Right lobe of liver (tissue), 6 donors: Measurements from ENCODE around the gene RPS3A. TPM values are rescaled to one million over a fixed set of nuclear protein-coding genes. Genes with fewer than 3 reads are reported as not detected.
"Not testable (repeated sequence)": the region's sequence is repeated elsewhere in the genome, so short reads cannot be mapped to it uniquely, and the experiment has no call there.

Experiments
- ATAC-seq, 4 donors: fragments of 200-7000 bp; cut with Tn5 transposase; one replicate each; pipeline ENCODE4 v1.9.1; 2020; ENCODE audit warnings: mild to moderate bottlenecking in 4 of 4, moderate library complexity in 4 of 4
- DNase-seq, 3 donors: peaks; one replicate each; pipeline ENCODE4 v3.0.0-alpha.2; 2020
- H3K27ac ChIP-seq, 3 donors: fragments of 200-600 bp; one replicate each; pipeline ENCODE4 v1.8.0; 2022
- H3K27me3 ChIP-seq, 2 donors: fragments of 200-600 bp; one replicate each; pipeline ENCODE4 v1.8.0; 2022
- H3K36me3 ChIP-seq, 4 donors: fragments of 200-600 bp; sonication (generic) in 1 of 4; one replicate each; pipeline versions ENCODE4 v1.5.1 to v1.8.0; 2017 to 2022; ENCODE audit warnings: control low read depth in 1 of 4
- H3K4me1 ChIP-seq, 4 donors: fragments of 200-600 bp; sonication (generic) in 1 of 4; one replicate each; pipeline versions ENCODE4 v1.5.1 to v1.8.0; 2017 to 2022; ENCODE audit warnings: control low read depth in 1 of 4
- H3K4me3 ChIP-seq, 3 donors: fragments of 200-600 bp; one replicate each; pipeline ENCODE4 v1.8.0; 2022
- H3K9me3 ChIP-seq, 4 donors: fragments of 200-600 bp; sonication (generic) in 1 of 4; one replicate each; pipeline versions ENCODE4 v1.5.1 to v1.8.0; 2017 to 2022; ENCODE audit warnings: control low read depth in 1 of 4
- CTCF ChIP-seq, 4 donors: fragments of 200-600 bp in 3 of 4; fragments of 450-650 bp in 1 of 4; IDR thresholded peaks; one replicate each; pipeline versions ENCODE4 v1.5.1 to v1.8.0; 2016 to 2022; ENCODE audit warnings: antibody characterized with exemption in 4 of 4, mild to moderate bottlenecking in 2 of 4
- POLR2A ChIP-seq: fragments of 450-650 bp; IDR thresholded peaks from one replicate; pipeline ENCODE4 v1.6.1; 2017; ENCODE audit warnings: antibody characterized with exemption, mild to moderate bottlenecking
- WGBS: methylation state at CpG from one replicate; pipeline ENCODE4 v1.1.6; 2018; ENCODE audit warnings: low coverage, low lambda C conversion rate; ENCODE audit not compliant: insufficient coverage; ENCODE audit errors: missing lambda C conversion rate; 5-methylcytosine and 5-hydroxymethylcytosine counted together
- intact Hi-C, 2 donors: fragments of 100-400 bp; cut with DNase I; formaldehyde crosslinking; loops; one replicate each; pipeline versions ENCODE4 v1.11.2 to v1.14.1; 2022
- long read RNA-seq: library from polyadenylated mRNA; unstranded; transcript quantifications from one replicate; pipeline ENCODE4 v2.0.0, GENCODE V29; 2019
- total RNA-seq, 6 experiments: library from RNA; depleted of rRNA in 2 of 6; stranded (reverse); fragments of >200 nt in 2 of 6; fragmentation: NEBNext Ultra II Directional in 3 of 6; extraction: Animal tissue kit (Norgen Biotek cat#: 25700) in 3 of 6; gene quantifications; one replicate each; pipeline versions ENCODE4 v1.1.0 to v1.2.4, GENCODE V29; 2016 to 2023
- donor health status: DM: no; HTN: yes; CAD: no.
- donor health status: DM: no; HTN: no; CAD: no.
- donor health status: DM: no; HTN: no; CAD: no.
- donor health status: DM: no; HTN: yes; CAD: no.
- donor health status: DM: no; HTN: yes; CAD: no.

The RPS3A gene
- total RNA-seq = 100 to 1,000 TPM; 420 to 946 (median 518) TPM
- long read RNA-seq, transcript RPS3A-201 (6 exons, 934 nt) = major isoform, 642 of 669 reads
- long read RNA-seq, partial matches to known transcripts = 16 of 669 reads
- long read RNA-seq, other reads (novel, unspliced or antisense) = 6 of 669 reads

DNA sequence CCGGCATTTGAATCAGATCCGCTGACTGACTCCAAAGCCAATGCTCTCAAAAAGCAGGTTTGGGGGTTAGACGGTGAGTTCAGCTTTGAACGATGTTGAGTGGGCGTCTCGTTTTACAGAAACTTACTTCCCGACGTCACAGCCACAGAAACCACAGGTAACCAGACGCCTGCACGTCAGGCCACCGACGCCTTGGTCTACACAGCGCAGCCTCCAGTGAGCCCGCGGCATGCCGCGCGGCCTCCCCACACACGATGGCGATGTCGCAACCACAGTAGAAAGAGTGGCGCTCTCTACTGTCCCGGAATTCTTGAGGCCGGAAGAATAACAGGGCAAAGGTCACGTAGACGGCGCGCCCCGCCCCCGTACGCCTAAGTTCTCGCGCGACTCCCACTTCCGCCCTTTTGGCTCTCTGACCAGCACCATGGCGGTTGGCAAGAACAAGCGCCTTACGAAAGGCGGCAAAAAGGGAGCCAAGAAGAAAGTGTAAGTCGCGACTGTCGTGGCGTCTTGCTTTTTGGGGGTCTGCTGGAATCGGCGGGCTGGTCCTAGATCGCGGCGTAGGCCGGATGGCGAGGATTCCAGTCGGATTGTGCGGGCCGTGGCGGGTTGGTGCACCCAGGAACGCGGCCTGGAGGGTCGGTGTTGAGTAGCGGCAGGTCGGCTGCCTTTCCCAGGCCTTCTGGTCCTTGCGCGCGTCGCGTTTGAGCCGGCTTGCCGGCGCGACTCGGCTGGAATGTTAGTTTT, at the start of gene RPS3A:
Gene RPS3A (plus strand): TSS at position 400 of the 747 bp plus-strand sequence. CDS start 25 bp downstream, at position 425.
- no peaks in the 10 kb centered on the region for H3K27me3 ChIP-seq
- peak within 1 kb of the TSS; percentile 73 to 87 (median 84) for H3K27ac ChIP-seq
- TF ChIP-seq CTCF (IDR thresholded peaks at IDR 0.05) (peak; percentile 60 to 92 (median 85)), POLR2A (peak; percentile 74)
- H3K36me3 ChIP-seq = peaks cover 9 to 36% (median 20%) of the 10 kb centered on the region in 4 donors
- peak within 1 kb of the TSS; percentile 83 to 95 (median 91) for H3K4me3 ChIP-seq
- H3K9me3 ChIP-seq = no peaks in the 10 kb centered on the region
- DNase-seq = peak; percentile 94 to 97 (median 96)
- intact Hi-C loops = no loop called here
- WGBS = 0% methylated on average over 5 of the region's 69 CpGs
- peaks cover 0 to 20% (median 6%) of the 10 kb centered on the region in 4 donors for H3K4me1 ChIP-seq
- peak; percentile 96 to 99 (median 98) for ATAC-seq

DNA sequence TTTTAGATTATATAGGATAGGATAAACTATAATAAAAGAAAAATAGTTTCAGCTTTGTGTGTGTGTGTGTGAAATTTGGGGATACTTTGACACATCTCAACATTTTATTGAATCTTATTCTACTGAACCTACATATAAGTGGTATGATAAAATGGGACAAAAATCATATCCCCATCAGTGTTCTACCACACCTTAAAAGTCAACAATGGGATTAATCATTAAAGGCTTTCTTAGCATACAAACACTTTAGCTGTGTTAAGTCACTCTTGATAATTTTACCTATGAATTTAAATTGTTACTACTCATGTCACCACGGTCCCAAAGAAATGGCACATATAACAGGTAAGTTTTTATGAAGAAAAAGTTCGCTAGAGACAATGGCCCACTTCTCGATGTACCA, 46.6 kb upstream of the RPS3A start:
- ATAC-seq (no peak), DNase-seq (no peak)
- H3K36me3 ChIP-seq = no peaks in the 10 kb centered on the region
- no peak overlapping the region for H3K27ac ChIP-seq
- H3K9me3 ChIP-seq = no peaks in the 10 kb centered on the region
- H3K4me1 ChIP-seq = no peaks in the 10 kb centered on the region
- no peak overlapping the region for H3K4me3 ChIP-seq
- H3K27me3 ChIP-seq = no peaks in the 10 kb centered on the region
- no peak for TF ChIP-seq CTCF (IDR thresholded peaks at IDR 0.05)
- intact Hi-C loops = no loop called here
- WGBS = 81% methylated on average over 3 of the region's 3 CpGs

DNA sequence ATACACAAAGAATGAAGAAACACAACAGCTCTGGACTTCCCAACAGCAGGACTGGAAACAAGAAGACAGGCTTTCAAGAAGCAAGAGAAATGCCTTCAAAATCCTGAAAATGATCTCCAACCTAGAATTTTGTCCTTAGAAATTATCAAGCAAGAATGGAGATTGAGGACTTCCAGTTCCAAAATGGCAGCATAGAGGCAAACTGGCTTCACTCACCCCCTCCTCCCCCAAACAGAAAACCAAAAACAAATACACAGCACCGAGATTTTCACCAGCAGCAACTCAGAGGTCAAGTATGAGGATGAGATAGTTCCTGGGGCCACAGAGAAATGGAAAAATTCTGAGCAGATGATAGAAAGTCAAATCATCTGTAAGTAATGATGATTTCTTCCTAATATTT, 43.9 kb upstream of the RPS3A start:
- WGBS = 24% methylated on average over 1 of the region's 1 CpG
- intact Hi-C loops = no loop called here
- Histone ChIP-seq H3K27ac (no peak overlapping the region), H3K4me1 (no peaks in the 10 kb centered on the region), H3K4me3 (no peak overlapping the region), H3K9me3 (no peaks in the 10 kb centered on the region), H3K27me3 (no peaks in the 10 kb centered on the region), H3K36me3 (no peaks in the 10 kb centered on the region)
- no peak for TF ChIP-seq CTCF (IDR thresholded peaks at IDR 0.05)
- TF ChIP-seq POLR2A = no peak
- no peak for DNase-seq
- no peak for ATAC-seq

- H3K27ac ChIP-seq, intact Hi-C loops, ATAC-seq, H3K4me1 ChIP-seq, H3K9me3 ChIP-seq, H3K36me3 ChIP-seq, H3K27me3 ChIP-seq, DNase-seq, H3K4me3 ChIP-seq: not testable (repeated sequence)
- 90% methylated on average over 2 of the region's 3 CpGs for WGBS
Observed at GRCh38 chr4:151063143-151063542, 36.3 kb upstream of the RPS3A start.

- ATAC-seq = no peak
Observed at GRCh38 chr4:151067316-151067970, 32.0 kb upstream of the RPS3A start.

More at GRCh38 chr4:151067316-151067970, 32.0 kb upstream of the RPS3A start:
- WGBS = 61% methylated on average over 5 of the region's 5 CpGs
- no peaks in the 10 kb centered on the region for H3K4me1 ChIP-seq
- H3K4me3 ChIP-seq = no peak overlapping the region
- H3K9me3 ChIP-seq = no peaks in the 10 kb centered on the region
- no peak overlapping the region for H3K27ac ChIP-seq
- TF ChIP-seq POLR2A (no peak), CTCF (IDR thresholded peaks at IDR 0.05) (no peak)
- H3K36me3 ChIP-seq = no peaks in the 10 kb centered on the region
- DNase-seq = no peak
- H3K27me3 ChIP-seq = no peaks in the 10 kb centered on the region
- intact Hi-C loops = no loop called here
